Right renal pelvis (tissue), 4 donors: ENCODE measurements around the gene CDHR2. TPM values are rescaled to one million over a fixed set of nuclear protein-coding genes. Genes with fewer than 3 reads are reported as not detected.

Source experiments
- DNase-seq, 4 donors: peaks; one replicate each; pipeline ENCODE4 v3.0.0-alpha.2; 2013; ENCODE audit warnings: low read depth in 4 of 4, low spot score in 3 of 4, missing footprints in 1 of 4
- polyA plus RNA-seq, 4 donors: library from polyadenylated mRNA; unstranded; fragments of 120-200 nt; gene quantifications; one replicate each; pipeline ENCODE4 v1.2.1, GENCODE V29; 2013; ENCODE audit not compliant: insufficient read length in 4 of 4

The CDHR2 gene, protein sequence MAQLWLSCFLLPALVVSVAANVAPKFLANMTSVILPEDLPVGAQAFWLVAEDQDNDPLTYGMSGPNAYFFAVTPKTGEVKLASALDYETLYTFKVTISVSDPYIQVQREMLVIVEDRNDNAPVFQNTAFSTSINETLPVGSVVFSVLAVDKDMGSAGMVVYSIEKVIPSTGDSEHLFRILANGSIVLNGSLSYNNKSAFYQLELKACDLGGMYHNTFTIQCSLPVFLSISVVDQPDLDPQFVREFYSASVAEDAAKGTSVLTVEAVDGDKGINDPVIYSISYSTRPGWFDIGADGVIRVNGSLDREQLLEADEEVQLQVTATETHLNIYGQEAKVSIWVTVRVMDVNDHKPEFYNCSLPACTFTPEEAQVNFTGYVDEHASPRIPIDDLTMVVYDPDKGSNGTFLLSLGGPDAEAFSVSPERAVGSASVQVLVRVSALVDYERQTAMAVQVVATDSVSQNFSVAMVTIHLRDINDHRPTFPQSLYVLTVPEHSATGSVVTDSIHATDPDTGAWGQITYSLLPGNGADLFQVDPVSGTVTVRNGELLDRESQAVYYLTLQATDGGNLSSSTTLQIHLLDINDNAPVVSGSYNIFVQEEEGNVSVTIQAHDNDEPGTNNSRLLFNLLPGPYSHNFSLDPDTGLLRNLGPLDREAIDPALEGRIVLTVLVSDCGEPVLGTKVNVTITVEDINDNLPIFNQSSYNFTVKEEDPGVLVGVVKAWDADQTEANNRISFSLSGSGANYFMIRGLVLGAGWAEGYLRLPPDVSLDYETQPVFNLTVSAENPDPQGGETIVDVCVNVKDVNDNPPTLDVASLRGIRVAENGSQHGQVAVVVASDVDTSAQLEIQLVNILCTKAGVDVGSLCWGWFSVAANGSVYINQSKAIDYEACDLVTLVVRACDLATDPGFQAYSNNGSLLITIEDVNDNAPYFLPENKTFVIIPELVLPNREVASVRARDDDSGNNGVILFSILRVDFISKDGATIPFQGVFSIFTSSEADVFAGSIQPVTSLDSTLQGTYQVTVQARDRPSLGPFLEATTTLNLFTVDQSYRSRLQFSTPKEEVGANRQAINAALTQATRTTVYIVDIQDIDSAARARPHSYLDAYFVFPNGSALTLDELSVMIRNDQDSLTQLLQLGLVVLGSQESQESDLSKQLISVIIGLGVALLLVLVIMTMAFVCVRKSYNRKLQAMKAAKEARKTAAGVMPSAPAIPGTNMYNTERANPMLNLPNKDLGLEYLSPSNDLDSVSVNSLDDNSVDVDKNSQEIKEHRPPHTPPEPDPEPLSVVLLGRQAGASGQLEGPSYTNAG (N-terminal part only)
- polyA plus RNA-seq = 10 to 100 TPM; 13.9 to 21.5 (median 18.6) TPM

DNA sequence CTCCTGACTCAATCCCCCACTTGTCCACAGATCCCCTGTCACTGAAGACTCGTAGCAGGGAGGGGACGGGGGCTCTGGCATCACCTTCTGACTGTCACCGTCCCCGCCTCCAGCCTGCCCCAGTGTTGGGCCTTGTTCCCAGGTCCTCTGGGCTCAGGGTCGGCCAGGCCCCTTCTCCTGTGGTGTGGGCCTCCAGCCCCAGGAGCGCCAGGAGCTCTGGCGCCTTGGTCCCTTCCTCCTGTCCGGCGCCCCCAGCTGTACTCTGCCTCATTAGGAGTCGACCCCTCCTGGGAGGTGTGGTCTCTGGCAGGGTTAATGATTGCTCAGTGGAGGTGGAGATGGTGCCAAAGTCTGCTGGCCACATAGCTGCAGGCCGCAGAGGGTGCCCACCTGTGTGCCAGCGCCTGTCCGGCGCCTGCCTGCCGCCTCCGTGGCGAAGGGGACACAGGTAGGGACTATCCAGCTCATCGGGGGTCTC lies at the start of gene CDHR2:
Gene CDHR2 (plus strand): TSS at position 376 of the 478 bp plus-strand sequence. CDS start 16,011 bp downstream, outside the sequence.
- DNase-seq = no peak

DNA sequence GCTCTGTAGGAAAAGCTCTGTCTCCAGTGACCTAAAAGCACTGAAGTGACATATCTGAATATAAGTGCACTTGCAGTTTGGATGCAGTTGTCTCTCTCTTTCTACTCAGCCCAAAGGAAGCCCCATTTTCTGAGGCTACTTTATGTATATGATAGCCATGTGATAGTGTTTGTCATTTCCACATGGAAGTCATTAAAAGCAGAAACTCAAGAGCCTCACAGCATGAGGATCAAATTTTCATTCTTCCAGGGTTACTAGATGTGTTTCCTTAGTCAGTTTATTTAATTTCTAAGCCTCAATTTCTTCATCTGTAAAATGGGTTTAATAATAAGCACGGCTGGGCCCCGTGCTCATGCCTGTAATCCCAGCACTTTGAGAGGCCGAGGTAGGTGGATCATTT lies 48.6 kb upstream of the CDHR2 start:
- DNase-seq = no peak

DNA sequence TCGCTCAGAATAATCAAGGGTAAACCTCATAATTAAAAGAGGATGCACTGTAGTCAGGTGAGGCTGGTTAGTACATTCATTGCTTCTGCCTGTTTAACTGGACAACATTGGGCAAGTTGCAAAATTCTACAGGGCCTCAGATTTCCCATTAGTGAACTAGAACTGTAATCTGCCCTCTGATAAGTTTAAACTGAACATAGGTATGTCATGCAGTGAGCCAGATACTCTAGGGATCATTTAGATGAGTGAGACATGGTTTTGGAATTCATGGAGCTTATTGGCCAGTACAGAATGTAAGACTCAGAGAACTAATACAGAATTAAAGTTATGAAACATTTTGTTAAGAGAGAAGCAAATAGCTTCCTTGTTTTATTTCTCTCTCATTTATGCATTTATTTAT lies 47.8 kb upstream of the CDHR2 start:
- DNase-seq = no peak

DNA sequence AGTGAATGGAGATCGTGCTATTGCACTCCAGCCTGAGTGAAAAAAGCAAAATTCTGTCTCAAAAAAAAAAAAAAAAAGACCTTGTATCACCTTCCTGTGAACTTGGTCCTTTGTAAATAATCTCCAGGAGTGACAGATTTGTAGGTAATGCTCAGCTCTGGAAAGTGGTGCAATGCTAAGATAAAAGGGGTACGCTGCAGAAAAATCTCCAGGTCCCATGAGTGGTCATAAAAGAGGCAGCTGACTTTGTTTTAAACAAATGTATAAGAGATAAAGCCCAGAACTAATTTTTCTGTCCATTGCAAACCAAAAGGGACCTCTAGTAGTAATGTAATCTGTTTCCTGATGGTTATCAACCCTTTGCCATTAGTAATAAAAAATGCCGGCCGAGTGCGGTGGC lies 45.6 kb upstream of the CDHR2 start:
- DNase-seq = no peak

DNA sequence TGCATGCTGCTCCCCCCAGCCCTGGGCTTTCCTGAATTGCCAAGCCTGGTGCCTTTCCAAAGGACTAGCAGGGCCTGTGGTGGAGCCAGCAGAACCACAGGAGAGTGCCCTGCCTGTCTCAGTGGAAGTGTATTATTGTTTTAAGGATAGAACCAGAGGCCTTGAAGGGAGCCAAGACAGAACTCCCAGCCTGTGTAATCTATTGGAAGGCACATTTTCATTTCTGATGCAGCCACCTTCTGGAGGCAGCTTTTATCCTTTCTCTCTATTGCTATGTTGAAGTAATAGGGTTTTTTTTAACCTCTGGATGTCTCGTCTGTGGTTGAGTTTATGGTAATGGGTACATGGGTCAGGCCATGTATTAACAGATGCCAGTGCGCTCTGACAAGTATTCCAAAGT lies 41.2 kb upstream of the CDHR2 start:
- DNase-seq = no peak

DNA sequence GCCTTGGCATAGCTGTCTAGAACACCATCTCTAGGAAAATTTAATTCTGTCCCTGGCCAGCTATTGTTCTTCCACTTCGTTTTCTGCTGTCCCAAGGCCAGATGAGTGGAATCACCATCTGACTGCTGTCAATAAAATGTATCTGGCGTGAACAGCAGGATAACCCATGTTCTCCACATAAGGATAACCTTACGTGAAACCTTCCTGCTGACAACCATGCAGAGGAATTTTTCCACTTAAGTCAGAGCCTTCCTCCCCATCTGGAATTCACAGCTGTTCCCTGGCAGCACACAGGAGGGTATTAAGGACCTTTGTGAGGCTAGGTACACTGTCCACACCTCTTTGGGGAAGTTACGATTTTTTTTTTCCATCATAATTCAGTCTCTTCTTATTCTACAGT lies 40.5 kb upstream of the CDHR2 start:
- DNase-seq = no peak

DNA sequence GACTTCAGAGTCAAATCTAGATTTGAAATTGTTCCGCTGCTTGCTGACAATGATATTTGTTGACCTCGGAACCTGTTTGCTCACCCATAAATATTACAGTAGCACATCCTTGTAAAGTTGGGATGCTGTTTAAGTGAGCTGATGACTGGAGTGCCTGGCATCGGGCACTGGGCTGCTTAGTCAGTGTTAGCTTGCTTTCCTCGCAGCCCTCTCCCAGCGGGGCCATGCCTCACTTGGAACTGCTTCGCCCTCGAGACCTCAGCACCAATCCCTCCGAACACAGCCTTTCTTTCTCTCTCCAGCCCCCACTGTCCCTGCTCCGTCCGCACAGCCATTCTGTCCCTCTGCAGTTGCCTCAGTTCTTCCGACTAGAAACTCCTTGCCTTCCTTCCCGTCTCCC lies 35.4 kb upstream of the CDHR2 start:
- no peak for DNase-seq

DNA sequence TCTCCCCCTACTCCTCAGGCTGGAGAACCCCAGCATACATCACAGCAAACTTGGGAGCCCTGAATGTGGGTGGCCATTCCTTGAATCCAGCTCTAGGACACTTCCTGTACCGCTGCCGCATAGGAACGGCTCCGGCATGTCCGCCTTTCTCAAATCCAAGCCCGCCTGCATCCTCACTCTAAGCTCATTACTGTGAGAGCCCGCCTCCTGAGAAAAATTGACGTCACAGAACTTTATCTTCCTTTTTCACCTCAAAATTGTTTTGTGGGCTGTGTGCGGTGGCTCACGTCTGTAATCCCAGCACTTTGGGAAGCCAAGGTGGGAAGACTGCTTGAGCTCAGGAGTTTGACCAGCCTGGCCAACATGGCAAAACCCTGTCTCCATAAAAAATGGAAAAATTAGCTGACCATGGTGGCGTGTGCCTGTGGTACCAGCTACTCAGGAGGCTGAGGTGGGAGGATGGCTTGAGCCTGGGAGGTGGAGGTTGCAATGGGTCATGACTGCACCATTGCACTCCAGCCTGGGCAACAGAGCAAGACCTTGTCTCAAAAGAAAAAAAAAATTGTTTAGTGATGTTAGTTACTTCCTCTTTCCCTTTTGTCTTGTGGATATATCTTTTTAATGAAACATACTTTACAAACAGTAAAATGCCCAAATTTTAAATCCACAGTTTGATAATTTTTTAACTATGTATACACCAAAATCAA lies 34.7 kb upstream of the CDHR2 start:
- no peak for DNase-seq

DNA sequence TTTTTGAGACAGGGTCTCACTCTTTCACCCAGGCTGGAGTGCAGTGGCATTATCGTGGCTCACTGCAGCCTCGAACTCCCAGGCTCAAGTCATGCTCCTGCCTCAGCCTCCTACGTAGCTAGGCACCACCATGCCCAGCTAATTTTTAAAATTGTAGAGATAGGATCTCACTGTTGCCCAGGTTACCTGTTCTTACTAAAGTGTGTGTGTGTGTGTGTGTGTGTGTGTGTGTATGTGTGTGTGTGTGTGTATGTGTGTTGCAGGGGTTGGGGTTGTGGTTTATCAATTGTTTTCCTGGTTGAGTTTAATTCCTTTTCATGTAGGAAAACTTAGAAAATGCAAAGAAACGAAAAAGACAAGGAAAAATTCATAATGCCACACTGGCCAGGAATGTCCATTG lies 33.7 kb upstream of the CDHR2 start:
- DNase-seq = no peak

DNA sequence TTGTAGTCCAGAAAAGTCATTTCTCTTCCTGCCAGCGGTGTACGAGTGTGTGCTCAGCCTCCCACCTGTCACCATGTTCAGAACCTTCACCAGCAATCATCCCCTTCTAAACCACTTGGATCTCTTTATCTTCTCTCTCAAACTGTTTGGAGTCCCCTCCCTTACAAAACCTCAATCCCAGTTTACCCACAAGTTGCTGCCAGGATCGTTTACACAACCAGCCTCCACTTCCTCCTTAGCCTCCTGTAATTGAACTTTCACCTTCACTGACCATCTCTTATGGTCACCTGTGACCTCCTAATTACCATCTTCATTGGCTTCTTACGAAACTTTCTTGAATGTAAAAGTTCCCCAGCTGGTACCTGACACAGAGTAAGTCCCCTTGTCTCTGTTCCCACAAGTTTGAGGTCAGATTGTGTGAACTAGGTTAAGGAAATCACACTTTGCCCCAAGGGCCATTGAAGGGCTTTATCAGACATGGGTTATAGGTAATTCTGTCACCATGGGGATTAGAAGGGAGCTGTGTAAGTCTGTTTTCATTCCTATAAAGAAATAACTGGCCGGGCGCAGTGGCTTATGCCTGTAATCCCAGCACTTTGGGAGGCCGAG lies 32.0 kb upstream of the CDHR2 start:
- no peak for DNase-seq

DNA sequence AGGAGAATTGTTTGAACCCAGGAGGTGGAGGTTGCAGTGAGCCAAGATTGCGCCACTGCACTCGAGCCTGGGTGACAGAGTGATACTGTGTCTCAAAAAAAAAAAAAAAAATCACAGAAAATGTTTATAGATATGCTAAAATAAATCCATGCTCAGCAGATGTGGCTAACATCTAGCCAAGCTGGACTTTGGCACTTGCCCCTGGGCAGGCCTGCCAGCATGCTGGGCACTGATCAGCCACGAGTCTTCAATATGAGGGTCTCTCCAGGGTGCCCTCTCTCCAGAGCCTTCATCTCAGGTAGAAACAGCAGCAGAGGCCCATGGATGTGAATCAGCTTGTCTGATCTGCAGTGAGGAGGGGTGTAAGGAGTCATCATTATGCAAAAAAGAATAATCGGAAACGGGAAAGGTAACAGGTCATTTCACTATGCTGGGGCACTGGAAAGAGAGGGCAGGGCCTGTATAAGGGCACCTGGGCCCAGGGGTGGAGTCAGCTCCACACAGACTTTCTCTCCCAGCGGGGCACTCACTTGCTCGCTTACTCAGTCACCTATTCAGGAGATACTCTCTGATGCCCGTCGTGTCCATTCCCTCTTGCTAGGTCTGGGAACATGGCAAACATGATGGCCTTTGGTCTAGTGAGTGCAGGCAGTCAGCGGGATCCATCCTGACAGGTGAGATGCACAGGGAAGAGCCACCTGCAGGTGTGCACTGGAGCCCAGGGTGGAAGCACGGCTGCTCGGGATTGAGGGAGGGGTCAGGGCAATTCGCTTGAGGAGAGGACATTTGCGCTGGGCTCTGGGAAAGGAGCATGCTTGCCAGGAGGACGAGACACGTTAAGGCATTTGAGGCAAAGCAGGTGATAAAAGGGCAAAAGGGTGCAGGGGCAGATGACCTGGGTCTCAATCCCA lies 29.1 kb upstream of the CDHR2 start:
- DNase-seq = no peak

DNA sequence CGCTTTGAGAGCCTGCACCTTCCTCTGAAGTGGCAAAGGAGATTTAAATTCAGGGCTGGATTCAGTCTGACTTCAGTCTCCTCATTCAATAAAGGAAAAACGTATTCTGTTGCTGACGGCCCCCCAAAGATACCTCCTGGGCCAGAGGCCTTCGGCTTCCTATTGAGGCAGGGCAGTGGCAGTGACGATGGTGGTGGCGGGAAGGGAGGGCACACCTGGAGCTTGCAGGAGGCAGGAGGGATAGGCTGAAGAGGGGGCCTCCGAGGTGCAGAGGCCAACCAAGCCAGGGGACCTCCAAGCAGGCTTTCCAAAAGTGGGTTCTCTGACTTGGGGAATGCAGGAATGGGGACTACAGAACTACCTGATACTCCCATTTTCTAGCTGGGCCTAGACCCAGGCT lies 27.9 kb upstream of the CDHR2 start:
- no peak for DNase-seq

DNA sequence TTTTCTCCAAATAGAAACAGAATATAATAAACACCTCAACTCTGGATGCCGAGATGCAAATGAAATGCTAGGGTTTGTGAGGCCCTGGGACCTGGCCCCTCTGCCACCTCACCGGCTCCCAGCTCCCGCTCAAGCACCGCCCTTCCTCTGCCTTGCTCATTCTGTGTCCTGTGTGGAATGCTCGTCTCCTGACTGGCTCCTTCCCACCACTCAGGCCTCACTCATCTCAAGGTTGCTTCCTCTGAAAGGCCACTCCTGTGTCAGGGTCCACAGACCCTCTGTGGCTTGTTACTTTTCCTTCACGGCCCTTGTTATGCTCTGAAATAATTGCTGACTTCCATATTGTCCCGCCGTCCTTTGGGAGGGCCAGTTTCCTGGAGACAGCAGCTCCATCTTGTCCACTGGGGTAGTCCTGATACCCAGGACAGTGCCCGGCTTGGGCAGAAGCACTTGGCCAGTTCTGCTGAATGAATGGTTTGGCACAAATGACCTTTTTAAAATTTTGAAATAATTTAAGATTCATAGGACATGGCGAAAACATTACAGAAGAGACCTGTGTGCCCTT lies 27.4 kb upstream of the CDHR2 start:
- no peak for DNase-seq

DNA sequence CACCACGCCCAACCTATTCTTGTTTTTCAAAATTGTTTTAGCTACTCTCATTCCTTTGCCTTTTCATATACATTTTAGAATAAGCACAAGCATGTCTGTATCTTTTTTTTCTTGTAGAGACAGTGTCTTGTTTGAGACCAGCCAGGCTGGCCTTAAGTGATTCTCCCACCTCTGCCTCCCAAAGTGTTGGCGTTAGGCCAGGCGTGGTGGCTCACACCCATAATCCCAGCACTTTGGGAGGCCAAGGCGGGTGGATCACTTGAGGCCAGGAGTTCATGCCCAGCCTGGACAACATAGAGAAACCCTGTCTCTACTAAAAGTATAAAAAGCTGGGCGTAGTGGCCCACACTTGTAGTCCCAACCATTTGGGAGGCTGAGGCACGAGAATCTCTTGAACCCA lies 25.0 kb upstream of the CDHR2 start:
- no peak for DNase-seq

DNA sequence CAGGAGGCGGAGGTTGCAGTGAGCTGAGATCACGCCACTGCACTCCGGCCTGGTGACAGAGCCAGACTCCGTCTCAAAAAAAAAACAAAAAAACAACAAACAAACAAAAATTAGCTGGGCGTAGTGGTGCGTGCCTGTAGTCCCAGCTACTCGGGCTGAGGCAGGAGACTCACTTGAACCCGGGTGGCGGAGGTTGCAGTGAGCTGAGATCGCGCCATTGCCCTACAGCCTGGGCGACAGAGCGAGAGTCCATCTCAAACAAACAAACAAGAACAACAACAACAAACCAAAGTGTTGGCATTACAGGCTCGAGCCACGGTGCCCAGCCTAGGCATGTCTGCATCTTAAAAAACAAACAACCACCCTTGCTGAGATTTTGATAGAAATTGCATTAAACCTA lies 24.2 kb upstream of the CDHR2 start:
- DNase-seq = no peak

DNA sequence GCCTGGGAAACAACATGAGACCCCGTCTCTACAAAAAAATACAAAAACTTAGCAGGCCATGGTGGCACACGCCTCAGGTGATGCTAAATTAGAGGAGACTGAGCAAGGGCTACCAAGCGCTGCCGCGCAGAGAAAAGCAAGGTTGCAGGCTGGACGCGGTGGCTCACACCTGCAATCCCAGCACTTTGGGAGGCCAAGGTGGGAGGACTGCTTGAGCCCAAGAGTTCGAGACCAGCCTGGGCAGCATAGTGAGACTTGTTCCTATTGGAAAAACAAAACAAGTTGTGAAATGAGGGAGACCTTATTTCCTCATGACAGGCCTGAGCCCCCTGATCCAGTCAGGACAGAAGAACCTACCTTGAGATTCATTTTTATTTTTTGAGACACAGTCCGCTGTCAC lies 23.5 kb upstream of the CDHR2 start:
- no peak for DNase-seq

DNA sequence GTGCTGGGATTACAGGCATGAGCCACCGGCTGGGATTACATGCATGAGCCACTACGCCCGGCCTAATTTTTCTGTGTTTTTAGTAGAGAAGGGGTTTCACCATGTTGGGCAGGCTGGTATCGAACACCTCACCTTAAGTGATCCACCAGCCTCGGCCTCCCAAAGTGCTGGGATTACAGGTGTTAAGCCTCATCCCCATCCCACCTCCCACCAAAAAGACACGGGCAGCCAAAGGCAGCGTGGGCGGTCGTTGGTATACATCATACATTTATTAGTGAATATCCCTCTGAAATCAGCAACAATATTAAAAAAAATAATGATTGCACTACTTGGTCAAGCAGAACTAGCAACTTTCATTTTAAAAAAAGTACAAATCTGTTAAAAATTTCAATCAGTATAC lies 22.7 kb upstream of the CDHR2 start:
- DNase-seq = no peak
